Measurements from ENCODE around the gene NUDC.
"Not testable (repeated sequence)": the region's sequence is repeated elsewhere in the genome, so short reads cannot be mapped to it uniquely, and the experiment has no call there.

Gene NUDC

GRCh38 chr1:26911399-26912146 lies 10.0 kb upstream of the NUDC start:
- DNase-seq = no peak

DNA sequence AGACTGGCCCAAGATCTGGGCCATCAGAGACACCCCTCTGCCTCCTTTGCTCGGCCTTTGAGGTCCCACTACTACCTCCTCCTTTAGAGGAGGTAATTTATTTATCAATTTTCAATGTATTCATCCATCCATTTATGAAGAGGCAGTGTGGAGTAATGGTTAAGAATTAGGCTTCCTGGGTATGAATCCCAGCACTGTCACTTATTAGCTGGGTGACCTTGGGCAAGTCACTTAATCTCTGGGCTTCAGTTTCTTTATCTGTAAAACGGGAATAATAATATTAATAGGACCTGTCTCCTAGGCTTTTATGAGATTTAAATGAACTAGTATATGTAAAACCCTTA lies 9.4 kb upstream of the NUDC start:
- DNase-seq = no peak

DNA sequence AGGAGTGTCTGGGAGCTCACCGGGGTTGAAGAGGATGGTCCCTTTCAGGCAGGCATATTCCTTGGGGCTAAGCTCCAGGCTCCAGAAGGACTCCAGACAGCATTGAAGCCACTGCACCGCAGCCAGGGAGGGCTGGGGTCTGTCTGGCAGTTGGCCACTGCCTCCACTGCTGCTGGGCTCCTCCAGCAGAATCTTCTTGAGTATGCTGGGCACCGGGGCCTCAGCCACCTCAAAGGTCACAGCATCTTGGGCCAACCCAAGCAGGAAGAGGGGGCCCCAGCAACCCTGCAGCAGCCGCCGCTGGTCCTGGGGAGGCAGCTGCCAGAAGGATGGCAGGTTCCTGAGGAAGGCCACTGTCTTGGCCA lies 8.2 kb upstream of the NUDC start:
- DNase-seq = no peak

DNA sequence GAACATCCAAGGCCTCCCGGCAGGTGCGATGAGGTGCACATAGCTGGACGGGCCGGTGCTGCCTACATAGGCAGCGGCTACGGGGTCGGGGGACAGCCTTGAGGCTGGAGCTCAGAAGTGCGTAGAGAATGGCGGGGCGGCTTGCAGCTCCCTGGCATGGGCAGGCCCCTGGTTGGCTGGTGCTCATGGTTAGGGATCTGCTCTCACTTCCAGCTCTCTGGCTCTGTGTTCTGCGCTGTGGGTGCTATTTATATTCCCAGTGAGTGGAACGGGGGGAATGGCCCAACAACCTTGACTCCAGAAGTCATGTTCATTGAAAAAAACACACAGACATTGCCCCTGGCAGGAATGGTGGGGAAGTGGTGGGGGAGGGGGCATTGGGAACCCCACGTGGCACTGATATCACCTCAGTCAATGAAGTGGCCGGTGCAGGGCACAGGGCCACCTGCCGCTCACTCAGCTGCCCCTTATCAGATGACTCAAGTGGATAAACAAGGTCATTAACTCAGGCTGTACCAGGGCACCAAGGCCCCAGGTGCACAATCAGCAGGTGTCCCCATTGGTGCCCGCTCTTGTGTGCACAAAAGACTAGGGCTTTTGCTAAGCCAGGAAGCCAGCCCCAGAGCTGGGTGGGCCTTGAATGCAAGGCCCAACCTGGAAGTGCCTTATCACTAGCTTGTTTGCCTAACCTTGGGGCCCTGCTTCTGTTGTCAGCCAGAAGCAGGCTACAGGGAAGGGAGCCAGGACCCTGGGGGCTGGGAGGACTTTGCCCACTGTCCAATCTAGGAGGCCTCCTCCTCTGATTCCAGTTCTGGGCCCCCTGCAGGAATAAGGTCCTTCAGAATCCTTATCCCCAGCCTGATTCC lies 7.6 kb upstream of the NUDC start, which contains the start of gene NR0B2:
Gene NR0B2 (minus strand): TSS at position 222 of the 866 bp plus-strand sequence. CDS start 35 bp downstream, at position 187.
- no peak for DNase-seq

DNA sequence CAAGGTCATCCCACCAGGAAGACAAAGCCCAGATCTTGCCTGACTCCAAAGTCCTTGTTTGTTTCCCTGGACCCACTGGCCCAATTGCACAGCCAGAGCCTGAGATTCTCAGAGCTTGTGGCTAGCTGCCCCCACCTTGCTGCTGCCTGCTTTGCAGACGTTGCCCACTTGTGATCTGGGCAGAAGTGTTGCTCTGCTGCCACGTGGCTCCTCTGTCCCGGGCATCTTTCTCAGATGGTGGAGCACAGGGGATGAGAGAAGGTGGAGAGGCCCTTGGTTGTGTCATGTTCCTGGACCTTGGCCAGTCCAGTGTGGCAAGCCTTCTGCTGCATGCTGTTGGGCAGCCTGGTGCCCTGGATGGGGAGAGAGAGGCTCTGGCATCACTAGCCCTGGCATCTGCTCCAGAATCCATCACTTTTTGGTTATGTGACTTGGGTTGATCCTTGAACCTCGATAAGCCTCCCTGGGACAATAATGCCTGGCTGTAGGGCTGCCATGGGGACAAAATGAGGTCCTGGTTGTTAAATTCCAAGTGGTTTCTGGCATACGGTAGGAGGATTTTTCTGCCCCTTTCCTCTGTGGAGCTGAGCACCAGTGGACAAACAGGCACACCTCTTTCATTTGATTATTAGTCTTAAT lies 6.2 kb upstream of the NUDC start:
- DNase-seq = no peak

DNA sequence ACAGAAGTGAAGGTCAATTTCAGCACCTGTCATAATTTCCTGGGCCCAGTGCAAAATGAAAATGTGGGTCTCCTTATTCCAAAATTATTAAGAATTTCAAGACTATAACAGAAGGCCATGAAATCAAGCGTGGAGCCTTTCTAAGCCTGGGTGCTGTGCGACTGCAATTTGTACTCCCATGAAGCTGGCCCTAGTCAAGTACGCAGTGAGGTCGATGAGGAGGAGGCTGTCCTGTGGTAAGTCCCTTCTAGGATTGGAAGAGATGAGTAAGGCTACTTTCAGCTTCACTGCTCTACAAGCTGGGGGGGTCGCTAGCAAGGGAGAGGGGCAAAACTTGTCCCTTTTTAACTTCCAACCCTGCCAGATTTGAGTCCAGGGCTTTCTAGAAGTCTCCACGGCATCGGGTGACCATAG lies 410 bp upstream of the NUDC start:
- DNase-seq = no peak

GRCh38 chr1:26922431-26922729 lies 837 bp downstream of the NUDC start:
- DNase-seq = no peak

- no peak for DNase-seq
These were observed 1.4 kb downstream of the NUDC start for GRCh38 chr1:26922901-26923300.

DNA sequence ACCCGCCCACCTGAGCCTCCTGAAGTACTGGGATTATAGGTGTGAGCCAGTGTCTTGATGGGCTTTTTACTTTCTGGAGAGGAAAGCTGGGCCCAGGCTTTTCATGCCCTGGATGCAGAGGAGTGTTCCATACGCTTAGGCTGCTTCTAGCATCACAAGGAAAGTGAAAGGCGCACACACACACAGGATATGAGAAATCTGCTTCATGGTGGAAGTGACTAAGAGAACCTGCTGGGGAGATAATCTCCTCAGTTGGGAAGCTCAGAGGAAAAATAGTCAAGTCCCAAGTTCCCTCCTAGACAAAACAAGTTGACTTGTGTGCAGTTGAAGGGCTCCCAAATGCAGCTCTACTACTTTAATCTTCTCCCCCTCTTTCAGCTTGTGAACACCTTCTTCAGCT lies 2.2 kb downstream of the NUDC start:
- no peak for DNase-seq

DNA sequence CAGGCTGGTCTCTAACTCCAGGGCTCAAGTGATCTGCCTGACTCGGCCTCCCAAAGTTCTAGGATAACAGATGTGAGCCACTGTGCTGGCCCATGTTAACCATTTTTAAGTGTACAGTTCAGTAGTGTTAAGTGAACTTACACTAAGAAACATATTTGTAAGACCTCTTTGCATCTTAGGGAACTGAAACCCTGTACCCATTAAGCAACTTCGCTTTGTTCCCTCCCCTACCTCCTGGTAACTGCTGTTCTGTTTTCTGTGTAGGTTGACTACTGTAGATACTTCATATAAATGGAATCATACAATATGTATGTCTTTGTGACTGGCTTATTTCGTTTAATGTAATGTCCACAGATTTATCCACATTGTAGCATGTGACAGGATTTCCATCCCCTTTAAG lies 11.0 kb downstream of the NUDC start:
- DNase-seq = no peak

DNA sequence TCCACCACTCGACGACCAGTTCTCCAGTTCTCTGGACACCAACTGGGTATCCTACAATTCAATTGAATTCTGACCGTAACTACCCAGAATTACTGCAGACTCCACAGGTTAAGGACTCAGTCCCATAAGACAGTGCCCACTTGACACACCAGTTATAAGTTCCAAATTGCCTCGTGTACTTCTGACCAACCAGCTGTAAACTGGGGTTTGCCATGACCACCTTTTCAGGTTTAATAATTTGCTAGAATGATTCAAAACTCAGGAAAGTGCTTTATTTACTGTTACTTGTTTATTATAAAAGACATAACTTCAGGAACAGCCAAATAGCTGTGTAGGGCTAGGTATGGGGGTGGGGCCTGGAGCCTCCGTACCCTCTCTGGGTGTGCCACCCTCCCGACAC lies 15.3 kb downstream of the NUDC start:
- no peak for DNase-seq

GRCh38 chr1:26938004-26938658 lies 16.6 kb downstream of the NUDC start:
- DNase-seq = no peak

GRCh38 chr1:26938659-26939025 lies 17.1 kb downstream of the NUDC start:
- DNase-seq = no peak

- no peak for DNase-seq
These were observed 19.8 kb downstream of the NUDC start for GRCh38 chr1:26941311-26941710.

DNA sequence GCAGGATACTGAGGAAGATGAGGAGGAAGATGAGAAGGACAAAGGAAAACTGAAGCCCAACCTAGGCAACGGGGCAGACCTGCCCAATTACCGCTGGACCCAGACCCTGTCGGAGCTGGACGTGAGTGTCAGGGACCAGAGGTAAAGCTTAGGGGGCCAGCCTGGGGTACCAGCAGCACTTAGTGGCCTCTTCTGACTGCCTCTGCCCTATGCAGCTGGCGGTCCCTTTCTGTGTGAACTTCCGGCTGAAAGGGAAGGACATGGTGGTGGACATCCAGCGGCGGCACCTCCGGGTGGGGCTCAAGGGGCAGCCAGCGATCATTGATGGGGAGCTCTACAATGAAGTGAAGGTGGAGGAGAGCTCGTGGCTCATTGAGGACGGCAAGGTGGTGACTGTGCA lies 21.1 kb downstream of the NUDC start:
- DNase-seq = no peak

GRCh38 chr1:26945138-26945537 lies 23.6 kb downstream of the NUDC start:
- no peak for DNase-seq

DNA sequence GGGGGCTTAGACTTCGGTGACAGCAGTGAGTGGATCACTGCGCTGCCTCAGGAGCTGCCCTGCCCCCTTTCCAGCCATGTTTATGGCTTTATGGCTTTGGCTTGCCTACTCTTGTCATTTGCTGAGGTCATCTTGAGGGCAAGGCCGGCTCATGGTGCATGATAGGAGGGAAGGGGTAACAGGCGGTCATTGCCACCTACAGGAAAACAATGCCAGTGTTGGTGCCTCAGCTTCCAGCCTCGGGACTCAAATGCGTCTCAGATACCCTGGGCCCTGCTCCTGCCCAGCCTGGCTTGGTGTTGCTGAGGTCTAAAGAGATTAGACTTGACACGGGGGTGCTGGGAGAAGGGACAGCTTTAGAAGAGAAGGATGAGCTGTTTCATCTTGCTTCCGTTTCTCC lies 24.2 kb downstream of the NUDC start:
- no peak for DNase-seq

GRCh38 chr1:26946270-26946669 lies 24.7 kb downstream of the NUDC start:
- DNase-seq = no peak

DNA sequence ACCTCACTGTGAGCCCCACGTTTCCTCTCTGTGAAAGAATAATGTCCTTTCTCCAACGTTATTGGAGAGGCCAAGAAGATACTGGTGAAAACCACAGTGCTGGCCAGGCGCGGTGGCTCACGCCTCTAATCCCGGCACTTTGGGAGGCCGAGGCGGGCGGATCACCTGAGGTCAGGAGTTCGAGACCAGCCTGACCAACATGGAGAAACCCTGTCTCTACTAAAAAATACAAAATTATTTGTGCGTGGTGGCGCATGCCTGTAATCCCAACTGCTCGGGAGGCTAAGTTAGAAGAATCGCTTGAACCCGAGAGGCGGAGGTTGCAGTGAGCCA lies 27.1 kb downstream of the NUDC start:
- DNase-seq = not testable (repeated sequence)

DNA sequence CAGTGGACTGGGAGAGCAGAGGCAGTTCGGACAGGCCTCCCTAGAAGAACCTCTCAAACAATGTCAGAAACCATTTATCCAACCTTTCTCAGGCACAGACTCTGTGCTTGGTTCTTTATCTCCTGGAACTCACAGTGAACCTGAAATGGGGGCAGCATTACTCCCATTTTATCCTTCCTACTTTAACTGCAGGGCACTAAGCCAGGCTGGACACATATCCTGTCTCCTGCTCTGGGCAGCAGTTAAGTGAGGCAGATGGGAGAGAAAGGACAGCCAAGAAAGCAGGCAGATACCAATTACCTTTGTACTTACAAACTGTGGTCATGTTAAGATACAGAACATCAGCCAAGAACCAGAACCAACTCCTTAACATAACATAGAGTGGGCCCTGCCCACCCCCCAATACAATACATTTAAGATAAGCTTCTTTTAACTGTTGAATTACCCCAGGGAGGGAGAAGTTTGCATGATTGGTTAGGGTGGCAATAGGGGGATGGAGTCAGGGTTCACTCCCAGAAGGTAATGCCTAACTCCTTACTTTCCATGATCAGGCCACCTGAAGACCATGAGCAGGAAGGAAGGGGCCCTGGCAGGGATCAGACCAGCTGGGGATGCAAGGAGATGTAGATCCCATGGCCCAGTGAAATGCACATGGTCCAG lies 27.9 kb downstream of the NUDC start:
- DNase-seq = no peak

DNA sequence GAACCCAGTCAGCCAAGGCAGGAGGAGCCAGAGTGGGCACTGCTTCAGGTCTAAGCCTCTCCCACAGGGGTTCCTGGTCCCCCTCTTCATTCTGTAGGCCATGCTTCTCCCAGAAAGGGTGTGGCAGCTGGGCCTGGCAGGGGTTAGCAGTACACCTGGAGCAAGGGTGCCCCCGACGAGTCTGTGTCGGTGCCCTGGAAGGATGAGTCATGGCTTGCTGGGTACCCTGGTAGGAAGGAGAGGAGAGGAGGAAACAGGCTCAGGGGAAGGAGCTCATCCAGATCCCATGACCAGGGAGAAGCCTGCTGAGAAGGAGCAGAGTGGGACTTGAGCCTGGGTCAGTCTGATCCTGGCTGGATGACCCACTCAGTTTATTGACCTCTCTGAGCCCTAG lies 28.4 kb downstream of the NUDC start:
- DNase-seq = no peak

DNA sequence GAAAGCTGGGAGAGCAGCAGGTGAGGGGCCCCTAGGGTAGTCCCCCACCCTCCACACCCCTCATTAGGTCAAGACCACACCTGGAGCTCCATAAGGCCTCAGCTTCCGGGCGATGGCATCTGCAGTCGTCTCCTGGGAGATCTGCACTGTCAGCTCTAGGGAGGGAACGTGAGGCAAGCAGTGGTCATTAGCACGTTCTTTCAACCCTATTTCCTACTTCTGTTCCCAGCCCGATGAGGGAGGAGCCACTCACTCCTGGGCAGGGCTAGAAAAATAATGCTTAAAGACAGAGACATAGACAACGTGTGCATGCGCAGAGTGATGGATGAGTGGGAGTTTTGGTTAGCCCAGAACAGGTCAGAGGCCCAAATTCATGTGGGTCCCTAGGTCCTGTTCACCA lies 29.1 kb downstream of the NUDC start:
- no peak for DNase-seq

GRCh38 chr1:26951216-26951615 lies 29.7 kb downstream of the NUDC start:
- DNase-seq = no peak
